Measurements from ENCODE around the gene WIPF2.

The WIPF2 gene

GRCh38 chr17:40248507-40248906 lies 29.4 kb downstream of the WIPF2 start:
- no CpG with 5 or more reads among the region's 1 CpG for WGBS, 2 experiments (ENCODE audit: insufficient coverage in 2 of 2)
- Histone ChIP-seq H3K27ac (ENCODE audit: low read depth, low read length, severe bottlenecking) (no peak overlapping the region), H3K4me1 (ENCODE audit: control insufficient read depth, insufficient read depth, low read length, poor library complexity, severe bottlenecking) (no peaks in the 10 kb centered on the region), H3K36me3 (ENCODE audit: control insufficient read depth, insufficient read depth, low read length) (peaks cover under 1% of the 10 kb centered on the region), H3K4me3 (ENCODE audit: extremely low read depth, insufficient read depth, low read length, poor library complexity, severe bottlenecking) (no peak overlapping the region), H3K9me3 (ENCODE audit: control insufficient read depth, low read length) (no peaks in the 10 kb centered on the region)

GRCh38 chr17:40251576-40251975 lies 32.5 kb downstream of the WIPF2 start:
- Histone ChIP-seq H3K36me3 (ENCODE audit: control insufficient read depth, insufficient read depth, low read length) (peaks cover 16% of the 10 kb centered on the region), H3K4me1 (ENCODE audit: control insufficient read depth, insufficient read depth, low read length, poor library complexity, severe bottlenecking) (no peaks in the 10 kb centered on the region), H3K27ac (ENCODE audit: low read depth, low read length, severe bottlenecking) (no peak overlapping the region)

GRCh38 chr17:40253565-40253964 lies 34.5 kb downstream of the WIPF2 start:
- no peaks in the 10 kb centered on the region for H3K9me3 ChIP-seq (ENCODE audit: control insufficient read depth, low read length)
- no peak overlapping the region for H3K4me3 ChIP-seq (ENCODE audit: extremely low read depth, insufficient read depth, low read length, poor library complexity, severe bottlenecking)
- H3K36me3 ChIP-seq (ENCODE audit: control insufficient read depth, insufficient read depth, low read length): peaks cover 21% of the 10 kb centered on the region
- no peak overlapping the region for H3K27ac ChIP-seq (ENCODE audit: low read depth, low read length, severe bottlenecking)
- no peaks in the 10 kb centered on the region for H3K4me1 ChIP-seq (ENCODE audit: control insufficient read depth, insufficient read depth, low read length, poor library complexity, severe bottlenecking)
- 80 to 100% methylated on average over 1 to 3 of the region's 3 CpGs for WGBS, 2 experiments (ENCODE audit: insufficient coverage in 2 of 2)

More at GRCh38 chr17:40251576-40251975, 32.5 kb downstream of the WIPF2 start:
- no peak overlapping the region for H3K4me3 ChIP-seq (ENCODE audit: extremely low read depth, insufficient read depth, low read length, poor library complexity, severe bottlenecking)
- H3K9me3 ChIP-seq (ENCODE audit: control insufficient read depth, low read length): no peaks in the 10 kb centered on the region

- Histone ChIP-seq H3K4me1 (ENCODE audit: control insufficient read depth, insufficient read depth, low read length, poor library complexity, severe bottlenecking) (no peaks in the 10 kb centered on the region), H3K36me3 (ENCODE audit: control insufficient read depth, insufficient read depth, low read length) (peaks cover 62% of the 10 kb centered on the region), H3K27ac (ENCODE audit: low read depth, low read length, severe bottlenecking) (no peak overlapping the region), H3K4me3 (ENCODE audit: extremely low read depth, insufficient read depth, low read length, poor library complexity, severe bottlenecking) (no peak overlapping the region), H3K9me3 (ENCODE audit: control insufficient read depth, low read length) (no peaks in the 10 kb centered on the region)
- WGBS, 2 experiments (ENCODE audit: insufficient coverage in 2 of 2): 91 to 100% methylated on average over 1 of the region's 2 CpGs
Measured at GRCh38 chr17:40259505-40259904, 40.4 kb downstream of the WIPF2 start.

- Histone ChIP-seq H3K4me3 (ENCODE audit: extremely low read depth, insufficient read depth, low read length, poor library complexity, severe bottlenecking) (no peak overlapping the region), H3K27ac (ENCODE audit: low read depth, low read length, severe bottlenecking) (no peak overlapping the region), H3K9me3 (ENCODE audit: control insufficient read depth, low read length) (no peaks in the 10 kb centered on the region), H3K4me1 (ENCODE audit: control insufficient read depth, insufficient read depth, low read length, poor library complexity, severe bottlenecking) (no peaks in the 10 kb centered on the region), H3K36me3 (ENCODE audit: control insufficient read depth, insufficient read depth, low read length) (peaks cover 71% of the 10 kb centered on the region)
- 93 to 98% methylated on average over 7 of the region's 7 CpGs for WGBS, 2 experiments (ENCODE audit: insufficient coverage in 2 of 2)
Measured at GRCh38 chr17:40260528-40260927, 41.4 kb downstream of the WIPF2 start.

- Histone ChIP-seq H3K27ac (ENCODE audit: low read depth, low read length, severe bottlenecking) (no peak overlapping the region), H3K9me3 (ENCODE audit: control insufficient read depth, low read length) (no peaks in the 10 kb centered on the region), H3K4me3 (ENCODE audit: extremely low read depth, insufficient read depth, low read length, poor library complexity, severe bottlenecking) (no peak overlapping the region), H3K36me3 (ENCODE audit: control insufficient read depth, insufficient read depth, low read length) (peaks cover 80% of the 10 kb centered on the region), H3K4me1 (ENCODE audit: control insufficient read depth, insufficient read depth, low read length, poor library complexity, severe bottlenecking) (no peaks in the 10 kb centered on the region)
- WGBS, 2 experiments (ENCODE audit: insufficient coverage in 2 of 2): 76 to 92% methylated on average over 10 to 16 of the region's 21 CpGs
Measured at GRCh38 chr17:40264458-40265185, 45.5 kb downstream of the WIPF2 start.

GRCh38 chr17:40265337-40265736 lies 46.2 kb downstream of the WIPF2 start:
- Histone ChIP-seq H3K9me3 (ENCODE audit: control insufficient read depth, low read length) (no peaks in the 10 kb centered on the region), H3K27ac (ENCODE audit: low read depth, low read length, severe bottlenecking) (no peak overlapping the region), H3K4me1 (ENCODE audit: control insufficient read depth, insufficient read depth, low read length, poor library complexity, severe bottlenecking) (no peaks in the 10 kb centered on the region), H3K36me3 (ENCODE audit: control insufficient read depth, insufficient read depth, low read length) (peaks cover 76% of the 10 kb centered on the region), H3K4me3 (ENCODE audit: extremely low read depth, insufficient read depth, low read length, poor library complexity, severe bottlenecking) (no peak overlapping the region)
- 89 to 91% methylated on average over 5 of the region's 5 CpGs for WGBS, 2 experiments (ENCODE audit: insufficient coverage in 2 of 2)

- H3K36me3 ChIP-seq (ENCODE audit: control insufficient read depth, insufficient read depth, low read length): peaks cover 82% of the 10 kb centered on the region
- 97 to 100% methylated on average over 5 to 6 of the region's 6 CpGs for WGBS, 2 experiments (ENCODE audit: insufficient coverage in 2 of 2)
Measured at GRCh38 chr17:40266882-40267281, 47.8 kb downstream of the WIPF2 start.

GRCh38 chr17:40268141-40268712 lies 49.1 kb downstream of the WIPF2 start:
- Histone ChIP-seq H3K9me3 (ENCODE audit: control insufficient read depth, low read length) (no peaks in the 10 kb centered on the region), H3K27ac (ENCODE audit: low read depth, low read length, severe bottlenecking) (no peak overlapping the region), H3K4me1 (ENCODE audit: control insufficient read depth, insufficient read depth, low read length, poor library complexity, severe bottlenecking) (no peaks in the 10 kb centered on the region), H3K4me3 (ENCODE audit: extremely low read depth, insufficient read depth, low read length, poor library complexity, severe bottlenecking) (no peak overlapping the region), H3K36me3 (ENCODE audit: control insufficient read depth, insufficient read depth, low read length) (peaks cover 75% of the 10 kb centered on the region)
- 80% methylated on average over 1 of the region's 2 CpGs; no CpG with 5 or more reads in 1 of the 2 experiments for WGBS, 2 experiments (ENCODE audit: insufficient coverage in 2 of 2)

More at GRCh38 chr17:40266882-40267281, 47.8 kb downstream of the WIPF2 start:
- Histone ChIP-seq H3K27ac (ENCODE audit: low read depth, low read length, severe bottlenecking) (no peak overlapping the region), H3K4me1 (ENCODE audit: control insufficient read depth, insufficient read depth, low read length, poor library complexity, severe bottlenecking) (no peaks in the 10 kb centered on the region), H3K9me3 (ENCODE audit: control insufficient read depth, low read length) (no peaks in the 10 kb centered on the region), H3K4me3 (ENCODE audit: extremely low read depth, insufficient read depth, low read length, poor library complexity, severe bottlenecking) (no peak overlapping the region)

GRCh38 chr17:40278414-40278813 lies 59.3 kb downstream of the WIPF2 start:
- Histone ChIP-seq H3K27ac (ENCODE audit: low read depth, low read length, severe bottlenecking) (no peak overlapping the region), H3K4me3 (ENCODE audit: extremely low read depth, insufficient read depth, low read length, poor library complexity, severe bottlenecking) (no peak overlapping the region), H3K36me3 (ENCODE audit: control insufficient read depth, insufficient read depth, low read length) (peaks cover 88% of the 10 kb centered on the region), H3K4me1 (ENCODE audit: control insufficient read depth, insufficient read depth, low read length, poor library complexity, severe bottlenecking) (no peaks in the 10 kb centered on the region), H3K9me3 (ENCODE audit: control insufficient read depth, low read length) (no peaks in the 10 kb centered on the region)
- no CpG with 5 or more reads among the region's 1 CpG for WGBS, 2 experiments (ENCODE audit: insufficient coverage in 2 of 2)

GRCh38 chr17:40279402-40279801 lies 60.3 kb downstream of the WIPF2 start:
- WGBS, 2 experiments (ENCODE audit: insufficient coverage in 2 of 2): 93 to 100% methylated on average over 2 of the region's 4 CpGs
- H3K4me1 ChIP-seq (ENCODE audit: control insufficient read depth, insufficient read depth, low read length, poor library complexity, severe bottlenecking): peaks cover 8% of the 10 kb centered on the region
- no peak overlapping the region for H3K27ac ChIP-seq (ENCODE audit: low read depth, low read length, severe bottlenecking)
- peaks cover 80% of the 10 kb centered on the region for H3K36me3 ChIP-seq (ENCODE audit: control insufficient read depth, insufficient read depth, low read length)
- no peak overlapping the region for H3K4me3 ChIP-seq (ENCODE audit: extremely low read depth, insufficient read depth, low read length, poor library complexity, severe bottlenecking)
- H3K9me3 ChIP-seq (ENCODE audit: control insufficient read depth, low read length): no peaks in the 10 kb centered on the region
